LNCAP (cell line): ENCODE measurements around the gene HSD17B8.
A peak's percentile ranks its signal among the peaks of the same experiment; 100 is the strongest.

Experiments
- TF ChIP-seq, protein P1 (sequence below): fragments of 450-650 bp; IDR thresholded peaks from 2 replicates; pipeline ENCODE4 v1.5.1; 2017; ENCODE audit warnings: mild to moderate bottlenecking

HSD17B8 gene

DNA sequence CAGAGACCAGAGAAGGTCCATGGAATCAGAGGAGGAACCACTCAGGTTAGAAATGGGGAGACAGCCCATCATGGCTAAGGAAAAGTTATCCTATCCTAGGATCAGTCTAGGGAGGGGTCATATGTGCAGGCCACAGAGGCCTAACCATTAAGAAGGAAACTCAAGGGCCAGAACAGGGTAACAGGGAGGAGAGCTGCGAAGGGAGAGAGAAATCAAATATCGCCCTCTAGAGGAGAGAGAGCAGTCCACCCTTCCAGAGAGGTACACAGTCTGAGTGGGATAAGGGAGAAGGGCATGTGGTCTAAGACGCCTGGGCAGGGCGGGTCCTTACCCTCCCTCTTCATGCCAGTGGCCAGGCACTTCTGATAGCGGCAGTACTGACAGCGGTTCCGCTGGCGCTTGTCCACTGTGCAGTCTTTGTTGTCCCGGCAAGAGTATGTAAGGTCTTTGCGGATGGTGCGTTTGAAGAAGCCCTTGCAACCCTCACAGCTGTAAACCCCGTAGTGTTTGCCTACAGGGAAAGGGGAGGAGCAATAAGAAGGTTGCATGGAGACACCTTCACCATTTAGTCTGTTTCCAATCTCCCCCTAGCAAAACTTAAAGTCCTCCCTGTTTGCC is 6.9 kb upstream of the HSD17B8 start:
- TF ChIP-seq, protein P1, sequence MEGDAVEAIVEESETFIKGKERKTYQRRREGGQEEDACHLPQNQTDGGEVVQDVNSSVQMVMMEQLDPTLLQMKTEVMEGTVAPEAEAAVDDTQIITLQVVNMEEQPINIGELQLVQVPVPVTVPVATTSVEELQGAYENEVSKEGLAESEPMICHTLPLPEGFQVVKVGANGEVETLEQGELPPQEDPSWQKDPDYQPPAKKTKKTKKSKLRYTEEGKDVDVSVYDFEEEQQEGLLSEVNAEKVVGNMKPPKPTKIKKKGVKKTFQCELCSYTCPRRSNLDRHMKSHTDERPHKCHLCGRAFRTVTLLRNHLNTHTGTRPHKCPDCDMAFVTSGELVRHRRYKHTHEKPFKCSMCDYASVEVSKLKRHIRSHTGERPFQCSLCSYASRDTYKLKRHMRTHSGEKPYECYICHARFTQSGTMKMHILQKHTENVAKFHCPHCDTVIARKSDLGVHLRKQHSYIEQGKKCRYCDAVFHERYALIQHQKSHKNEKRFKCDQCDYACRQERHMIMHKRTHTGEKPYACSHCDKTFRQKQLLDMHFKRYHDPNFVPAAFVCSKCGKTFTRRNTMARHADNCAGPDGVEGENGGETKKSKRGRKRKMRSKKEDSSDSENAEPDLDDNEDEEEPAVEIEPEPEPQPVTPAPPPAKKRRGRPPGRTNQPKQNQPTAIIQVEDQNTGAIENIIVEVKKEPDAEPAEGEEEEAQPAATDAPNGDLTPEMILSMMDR = peak; percentile 58

DNA sequence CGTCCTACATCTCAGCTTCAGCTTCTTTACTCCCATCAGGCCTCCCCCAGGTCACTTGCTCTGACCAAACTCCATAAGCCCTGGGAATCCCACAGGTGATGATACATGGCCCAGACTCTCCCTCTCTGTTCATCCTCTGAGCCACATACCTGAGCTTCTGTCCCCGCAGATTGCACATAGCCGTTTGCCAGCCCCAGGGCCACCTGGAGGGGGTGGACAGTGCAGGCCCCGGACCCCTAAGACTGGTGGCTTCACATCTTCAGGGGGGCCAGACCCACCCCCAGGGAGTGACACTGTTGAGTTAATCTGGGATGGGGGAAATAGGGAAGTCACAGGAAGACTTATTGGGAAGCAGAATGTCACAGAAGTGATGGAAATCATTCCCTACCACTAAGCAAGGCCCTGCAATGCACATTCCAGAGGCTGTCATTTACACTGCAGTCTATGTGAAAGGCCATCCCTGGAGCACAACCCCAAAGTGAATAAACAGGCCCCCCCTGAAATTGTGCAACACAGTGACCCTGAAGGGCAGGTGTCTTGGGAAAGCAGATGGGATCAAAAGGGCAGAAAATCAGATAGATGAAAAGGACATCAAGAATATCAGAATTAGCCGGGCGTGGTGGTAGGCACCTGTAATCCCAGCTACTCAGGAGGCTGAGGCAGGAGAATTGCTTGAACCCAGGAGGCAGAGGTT is 6.1 kb upstream of the HSD17B8 start:
- TF ChIP-seq, protein P1 = no peak

DNA sequence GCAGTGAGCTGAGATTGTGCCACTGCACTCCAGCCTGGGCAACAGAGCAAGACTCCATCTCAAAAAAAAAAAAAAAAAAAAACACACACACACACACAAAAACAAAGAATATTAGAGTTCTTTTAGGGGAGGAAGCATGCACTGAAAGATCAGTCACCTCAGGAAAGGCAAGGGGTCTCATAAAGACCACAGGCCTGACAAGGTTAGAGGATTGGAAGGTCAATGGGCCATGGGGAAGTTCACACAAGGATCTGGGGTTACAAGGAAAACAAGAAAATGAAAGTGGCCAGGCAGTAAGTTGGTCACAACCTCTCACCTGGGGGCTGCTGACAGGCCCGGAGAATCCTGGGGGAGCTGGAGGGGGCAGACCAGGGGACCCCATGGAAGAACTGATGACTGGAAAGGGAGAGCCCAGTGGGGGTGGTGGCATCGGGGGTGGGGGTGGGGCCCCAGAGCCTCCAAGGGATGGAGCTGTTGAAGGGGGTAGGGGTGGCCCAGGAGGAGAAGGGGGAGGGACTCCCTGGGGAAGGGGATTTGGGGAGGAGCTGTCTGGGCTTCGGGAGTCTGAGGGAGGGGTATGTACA is 5.5 kb upstream of the HSD17B8 start:
- TF ChIP-seq, protein P1 = no peak

DNA sequence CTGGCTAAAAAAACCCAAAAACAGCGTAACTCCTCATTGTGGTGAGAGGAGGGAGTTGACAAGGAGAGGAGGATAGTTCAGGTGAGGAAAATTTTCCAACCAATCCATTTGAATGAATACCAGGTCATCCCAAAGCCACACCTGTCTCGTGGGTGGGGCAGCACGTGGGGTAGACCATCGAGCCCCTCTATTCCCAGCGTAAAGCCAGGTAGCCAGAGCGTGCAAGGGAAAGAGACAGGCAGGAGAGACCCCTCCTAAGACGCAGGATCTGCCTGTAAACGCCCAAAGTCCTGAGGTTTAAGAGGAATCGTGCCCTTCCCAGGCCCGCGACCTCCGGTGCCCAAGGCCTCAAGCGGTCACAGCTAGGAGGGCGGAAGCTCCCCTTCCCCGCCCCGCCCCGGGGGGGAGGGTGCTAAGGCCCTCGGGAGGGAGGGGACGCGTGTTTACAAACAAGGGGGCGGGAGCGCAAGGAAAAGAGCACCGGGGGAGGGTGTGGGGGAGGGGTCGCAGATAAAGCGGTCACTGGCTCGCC is 4.7 kb upstream of the HSD17B8 start:
- TF ChIP-seq, protein P1 = no peak

DNA sequence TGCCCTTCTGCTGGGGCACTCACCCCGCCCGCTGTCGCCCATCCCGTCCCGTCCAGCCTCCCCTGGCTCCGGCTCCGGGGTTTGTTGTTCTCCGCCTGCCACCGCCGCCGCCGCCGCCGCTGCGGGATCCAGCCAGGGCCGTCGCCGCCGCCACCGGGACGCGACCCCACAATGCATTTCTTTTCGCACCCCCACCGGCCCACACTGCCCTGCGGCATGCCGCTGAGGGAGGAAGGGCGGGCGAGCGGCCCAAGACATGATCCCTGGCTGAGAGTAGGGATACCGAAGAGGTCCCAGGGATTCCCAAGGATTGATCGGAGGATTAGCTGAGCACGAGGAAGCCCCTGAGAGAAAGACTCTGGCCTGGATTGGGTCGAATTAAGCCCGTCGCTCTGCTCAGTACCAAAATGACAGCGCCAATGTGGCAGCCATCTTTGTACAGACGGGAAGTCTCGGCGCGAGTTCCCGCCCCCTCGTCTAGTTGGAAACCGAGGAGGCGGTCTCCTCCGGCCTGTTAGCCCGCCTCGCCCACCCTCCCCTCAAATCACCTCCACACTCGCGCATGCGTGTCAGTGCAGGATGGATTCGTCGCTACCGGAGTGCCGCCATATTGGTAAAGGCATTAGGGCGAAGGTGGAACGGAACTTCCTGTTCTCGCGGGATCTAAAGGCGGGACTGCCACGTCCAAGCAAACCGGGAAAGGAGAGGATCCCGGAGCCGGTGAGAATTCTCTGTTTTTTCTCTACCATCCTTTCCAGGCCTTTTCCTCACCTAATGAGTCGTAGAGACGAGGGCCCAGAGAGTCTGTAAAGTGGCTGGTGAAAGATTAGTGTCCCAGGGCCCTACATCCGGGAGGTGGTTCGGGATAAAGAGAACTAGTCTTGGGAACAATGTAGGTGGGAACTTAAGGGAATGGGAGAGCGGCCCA is 4.0 kb upstream of the HSD17B8 start, which contains the start of the genes RXRB and SLC39A7:
Gene RXRB, minus strand, starts transcription at position 447 of the 928 bp plus-strand sequence. Its CDS starts 189 bp downstream, at position 258.
Gene SLC39A7, plus strand, starts transcription at position 649 of the 928 bp plus-strand sequence. CDS start 379 bp downstream, outside the sequence.
- TF ChIP-seq, protein P1 = no peak

DNA sequence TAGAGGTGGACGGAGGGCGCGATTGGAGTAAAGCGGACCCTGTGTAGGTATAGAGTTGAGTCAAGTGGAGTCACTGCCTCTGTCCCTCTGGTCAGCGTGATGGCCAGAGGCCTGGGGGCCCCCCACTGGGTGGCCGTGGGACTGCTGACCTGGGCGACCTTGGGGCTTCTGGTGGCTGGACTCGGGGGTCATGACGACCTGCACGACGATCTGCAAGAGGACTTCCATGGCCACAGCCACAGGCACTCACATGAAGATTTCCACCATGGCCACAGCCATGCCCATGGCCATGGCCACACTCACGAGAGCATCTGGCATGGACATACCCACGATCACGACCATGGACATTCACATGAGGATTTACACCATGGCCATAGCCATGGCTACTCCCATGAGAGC is 3.3 kb upstream of the HSD17B8 start:
- TF ChIP-seq, protein P1 = no peak

DNA sequence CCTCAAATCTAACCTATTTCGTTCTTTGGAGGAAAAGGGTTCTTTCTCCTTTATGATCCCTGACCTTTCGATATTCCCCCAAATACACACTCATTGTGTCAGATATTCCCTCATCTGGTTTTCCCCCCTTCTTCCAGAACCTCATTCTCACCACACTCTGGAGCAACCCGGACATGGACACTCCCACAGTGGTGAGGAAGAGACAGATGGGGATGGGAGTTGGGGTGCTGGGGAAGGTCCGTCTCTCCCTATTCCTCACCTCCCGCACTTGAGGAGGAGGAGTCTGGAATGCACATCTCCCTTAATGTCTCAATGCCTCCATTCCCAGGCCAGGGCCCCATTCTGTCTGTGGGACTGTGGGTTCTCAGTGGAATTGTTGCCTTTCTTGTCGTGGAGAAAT is 2.5 kb upstream of the HSD17B8 start:
- TF ChIP-seq, protein P1 = no peak
